GM18907 (cell line): ENCODE results near the gene REXO2.

Experiments used
- ATAC-seq: cut with Tn5 transposase; IDR thresholded peaks from one replicate; pipeline ENCODE4 v1.9.1; 2021; ENCODE audit warnings: mild to moderate bottlenecking, moderate library complexity; ENCODE audit not compliant: unreplicated experiment

Gene REXO2

DNA sequence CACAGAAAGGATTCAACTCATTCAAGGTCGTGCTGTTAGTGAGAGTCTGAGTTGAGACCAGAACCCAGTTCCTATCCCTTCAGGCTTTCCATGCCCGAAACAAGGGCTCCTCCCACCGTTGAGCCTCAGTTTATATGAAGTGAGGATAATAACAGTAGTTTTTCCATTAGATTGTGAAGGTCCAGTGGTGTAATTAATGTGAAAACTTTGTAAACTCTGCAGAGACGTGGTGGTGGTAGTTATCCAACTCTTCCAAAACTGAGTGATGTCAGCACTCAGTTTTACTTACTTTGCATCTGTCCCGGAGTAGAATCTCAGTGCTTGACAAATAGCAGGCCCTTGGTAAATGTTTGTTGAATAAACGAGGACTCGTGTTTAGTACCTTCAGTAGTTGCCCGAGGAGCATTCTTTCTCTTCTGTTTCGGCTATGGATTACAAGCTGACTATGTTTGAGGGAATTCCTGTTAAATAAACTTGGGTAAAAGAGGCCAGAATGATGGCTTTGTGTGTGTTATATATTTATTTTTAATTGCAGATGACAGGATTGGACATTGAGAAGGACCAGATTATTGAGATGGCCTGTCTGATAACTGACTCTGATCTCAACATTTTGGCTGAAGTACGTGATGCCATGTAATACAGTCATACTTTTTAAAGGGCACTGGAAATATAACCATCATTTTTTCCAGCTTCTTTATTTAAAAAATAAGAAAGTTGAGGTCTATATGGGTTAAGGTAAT lies 1.0 kb downstream of the REXO2 start:
- no peak for ATAC-seq

GRCh38 chr11:114440971-114441763 lies 1.9 kb downstream of the REXO2 start:
- no peak for ATAC-seq

DNA sequence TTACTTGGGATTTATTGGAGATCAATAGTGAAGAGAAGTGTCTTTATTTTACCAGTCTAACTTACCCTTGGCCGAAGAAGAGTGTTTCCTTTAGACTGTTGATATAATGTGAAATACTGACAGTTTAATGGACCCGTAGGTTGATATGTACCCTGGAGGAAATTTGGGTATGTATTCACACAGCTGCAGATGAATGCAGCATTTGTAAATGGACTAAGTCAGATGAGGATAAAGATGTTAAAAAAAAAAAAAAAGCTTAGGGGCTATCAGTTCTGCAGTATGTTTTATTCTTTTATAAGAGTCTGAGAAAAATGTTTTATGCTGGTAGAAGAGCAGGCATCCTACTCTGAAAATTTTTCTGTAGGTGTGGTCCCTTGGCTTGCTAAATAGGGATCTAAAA lies 2.7 kb downstream of the REXO2 start:
- no peak for ATAC-seq

- ATAC-seq = no peak
Observed at GRCh38 chr11:114442536-114442935, 3.3 kb downstream of the REXO2 start.

GRCh38 chr11:114447444-114447843 lies 8.2 kb downstream of the REXO2 start:
- ATAC-seq = no peak

GRCh38 chr11:114447892-114448291 lies 8.6 kb downstream of the REXO2 start:
- ATAC-seq = no peak

GRCh38 chr11:114448749-114449482 lies 9.6 kb downstream of the REXO2 start:
- ATAC-seq = no peak

GRCh38 chr11:114449845-114450244 lies 10.6 kb downstream of the REXO2 start:
- no peak for ATAC-seq

GRCh38 chr11:114452399-114452798 lies 13.1 kb downstream of the REXO2 start:
- no peak for ATAC-seq

DNA sequence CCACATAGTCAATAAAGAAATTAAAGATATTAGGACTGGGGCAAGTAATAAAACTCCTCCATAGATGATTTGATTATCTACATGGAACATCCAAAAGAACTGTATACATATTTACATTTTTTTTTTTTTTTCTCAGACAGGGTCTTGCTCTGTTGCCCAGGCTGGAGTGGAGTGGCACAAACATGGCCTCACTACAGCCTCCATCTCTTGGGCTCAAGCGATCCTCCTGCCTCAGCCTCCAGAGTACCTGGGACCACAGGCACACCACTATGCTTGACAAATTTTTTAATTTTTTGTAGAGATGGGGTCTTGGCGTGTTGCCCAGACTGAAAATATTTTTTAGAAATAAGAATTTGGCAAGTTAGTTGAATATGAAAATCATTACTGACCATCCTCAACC lies 24.7 kb downstream of the REXO2 start:
- no peak for ATAC-seq

- ATAC-seq = no peak
Observed at GRCh38 chr11:114466742-114467141, 27.5 kb downstream of the REXO2 start.

- ATAC-seq = no peak
Observed at GRCh38 chr11:114472661-114473060, 33.4 kb downstream of the REXO2 start.

DNA sequence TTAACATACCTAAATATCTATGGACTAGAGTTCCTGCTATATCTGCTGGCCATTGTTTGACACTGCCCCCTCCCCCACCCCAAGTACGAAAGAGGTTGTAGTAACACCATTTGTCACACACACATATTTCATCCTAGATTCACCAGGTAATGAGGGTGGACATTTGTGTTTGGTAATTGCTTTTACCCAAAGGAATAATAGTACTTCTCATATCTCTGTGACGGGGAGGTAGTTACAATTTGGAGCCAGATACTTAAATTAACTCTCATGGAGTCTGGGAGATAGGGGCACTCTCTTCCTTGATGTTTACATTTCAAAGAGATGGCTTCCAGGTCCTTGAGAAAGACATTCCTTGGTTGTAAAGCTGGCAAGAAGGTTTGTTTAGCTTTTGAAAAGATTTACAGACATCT lies 38.7 kb downstream of the REXO2 start:
- no peak for ATAC-seq

DNA sequence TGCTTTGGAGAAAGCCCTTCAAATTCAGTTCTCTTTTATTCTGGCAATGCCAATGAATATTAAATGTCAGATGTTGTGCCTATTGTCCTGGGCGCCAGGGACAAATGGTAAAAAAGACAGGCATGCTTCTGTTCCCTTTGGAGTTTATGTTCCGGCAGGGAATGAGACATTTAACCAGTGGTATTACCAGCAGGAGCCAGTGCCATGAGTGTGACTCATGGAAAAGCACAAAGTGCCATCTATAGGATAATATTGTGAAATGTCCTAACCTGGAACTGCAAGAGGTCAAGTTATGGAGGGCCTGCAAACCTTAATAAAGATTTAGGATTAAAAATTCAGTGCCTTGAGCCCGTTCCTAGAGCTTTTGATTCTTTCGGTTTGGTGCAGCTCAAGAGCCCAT lies 39.5 kb downstream of the REXO2 start:
- ATAC-seq = no peak

DNA sequence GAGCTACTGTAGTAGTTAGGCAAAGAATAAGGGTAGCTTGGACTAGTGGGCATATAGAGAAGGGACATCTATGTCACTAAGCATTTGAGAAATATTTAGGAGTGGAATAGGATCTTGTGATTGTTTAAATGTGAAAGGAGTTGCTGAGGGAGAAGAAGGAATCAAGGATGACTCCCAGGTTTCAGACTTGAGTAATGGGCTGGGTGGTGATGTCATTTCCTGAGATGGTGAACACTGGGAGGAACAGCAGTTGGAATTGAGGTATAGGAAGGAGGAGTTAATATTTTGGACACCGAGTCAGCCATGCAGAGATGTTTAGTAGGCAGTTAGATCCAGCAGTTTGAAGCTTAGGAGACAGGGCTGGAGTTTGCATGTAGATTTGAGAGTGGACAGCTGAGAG lies 40.1 kb downstream of the REXO2 start:
- ATAC-seq = no peak

DNA sequence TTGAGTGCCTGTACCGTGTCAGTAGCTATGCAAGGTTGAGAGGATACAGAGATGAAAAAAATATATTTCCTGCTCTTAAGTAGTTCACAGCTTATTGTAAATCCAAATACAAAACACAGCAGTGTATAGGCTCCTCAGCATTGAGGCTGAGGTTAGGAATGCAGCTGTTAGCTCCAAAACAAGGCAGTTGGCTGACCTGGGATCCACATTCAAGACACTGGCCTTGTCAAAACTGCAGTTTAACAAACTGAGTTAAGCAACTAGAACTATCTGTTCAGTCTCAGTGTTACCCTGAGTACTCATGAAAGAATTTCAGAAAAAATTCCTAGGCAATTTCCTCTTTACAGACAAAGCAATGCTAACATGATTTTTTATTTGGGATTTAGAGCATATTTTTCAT lies 42.8 kb downstream of the REXO2 start:
- no peak for ATAC-seq

DNA sequence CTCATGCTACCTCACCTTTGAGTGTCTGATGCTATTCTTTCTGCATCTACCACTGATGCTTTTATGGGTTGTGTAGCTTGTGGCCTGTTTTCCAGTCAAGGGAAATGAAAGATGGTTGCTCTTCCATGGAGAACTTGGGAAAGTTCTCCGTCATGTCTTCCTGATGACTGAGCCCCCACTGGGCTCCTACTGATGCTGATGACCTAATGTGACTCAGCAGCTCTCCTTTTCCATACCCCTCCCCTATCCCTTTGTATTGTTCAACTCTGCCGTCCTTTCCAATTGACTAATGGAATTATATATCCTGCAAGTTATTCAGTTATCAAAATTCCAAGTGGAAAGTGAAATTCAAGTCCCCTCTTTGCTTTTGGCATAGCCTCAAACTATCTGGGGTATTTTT lies 44.7 kb downstream of the REXO2 start:
- no peak for ATAC-seq

- no peak for ATAC-seq
Observed at GRCh38 chr11:114496915-114497314, 57.6 kb downstream of the REXO2 start.

- no peak for ATAC-seq
Observed at GRCh38 chr11:114499756-114500155, 60.5 kb downstream of the REXO2 start.
